ENCODE data around the gene IL36RN.

DNA sequence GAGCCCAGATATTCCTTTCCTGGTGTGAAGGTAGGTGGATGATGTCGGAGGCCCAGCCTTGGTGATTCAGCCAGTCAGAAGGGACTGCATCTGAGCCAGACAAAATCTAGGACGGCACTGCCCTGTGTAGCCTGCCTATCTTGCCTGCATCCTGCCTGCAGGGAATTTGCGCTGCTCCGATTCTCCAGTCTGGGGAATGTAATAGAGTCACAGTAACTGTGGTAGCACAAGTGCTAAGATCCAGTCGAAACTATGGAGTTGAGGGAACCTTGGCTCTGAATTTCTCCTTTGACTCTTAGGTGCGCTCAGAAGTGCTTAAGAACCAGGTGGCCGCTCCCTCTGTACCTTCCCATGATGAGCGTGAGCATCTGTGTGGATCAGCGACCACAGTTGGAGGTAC lies 22.2 kb upstream of the IL36RN start:
- TF ChIP-seq ZFX (IDR thresholded peaks at IDR 0.05), result no peak
- TF ChIP-seq, protein P1, sequence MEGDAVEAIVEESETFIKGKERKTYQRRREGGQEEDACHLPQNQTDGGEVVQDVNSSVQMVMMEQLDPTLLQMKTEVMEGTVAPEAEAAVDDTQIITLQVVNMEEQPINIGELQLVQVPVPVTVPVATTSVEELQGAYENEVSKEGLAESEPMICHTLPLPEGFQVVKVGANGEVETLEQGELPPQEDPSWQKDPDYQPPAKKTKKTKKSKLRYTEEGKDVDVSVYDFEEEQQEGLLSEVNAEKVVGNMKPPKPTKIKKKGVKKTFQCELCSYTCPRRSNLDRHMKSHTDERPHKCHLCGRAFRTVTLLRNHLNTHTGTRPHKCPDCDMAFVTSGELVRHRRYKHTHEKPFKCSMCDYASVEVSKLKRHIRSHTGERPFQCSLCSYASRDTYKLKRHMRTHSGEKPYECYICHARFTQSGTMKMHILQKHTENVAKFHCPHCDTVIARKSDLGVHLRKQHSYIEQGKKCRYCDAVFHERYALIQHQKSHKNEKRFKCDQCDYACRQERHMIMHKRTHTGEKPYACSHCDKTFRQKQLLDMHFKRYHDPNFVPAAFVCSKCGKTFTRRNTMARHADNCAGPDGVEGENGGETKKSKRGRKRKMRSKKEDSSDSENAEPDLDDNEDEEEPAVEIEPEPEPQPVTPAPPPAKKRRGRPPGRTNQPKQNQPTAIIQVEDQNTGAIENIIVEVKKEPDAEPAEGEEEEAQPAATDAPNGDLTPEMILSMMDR (conservative IDR thresholded peaks at IDR 0.05), result no peak

Measured in C4-2B (cell line).